EH (cell line): ENCODE results near the gene TNFSF15.

Experiments used
- DNase-seq: peaks from one replicate; pipeline ENCODE4 v3.0.0-alpha.2; 2015; ENCODE audit warnings: low read depth

TNFSF15 gene

DNA sequence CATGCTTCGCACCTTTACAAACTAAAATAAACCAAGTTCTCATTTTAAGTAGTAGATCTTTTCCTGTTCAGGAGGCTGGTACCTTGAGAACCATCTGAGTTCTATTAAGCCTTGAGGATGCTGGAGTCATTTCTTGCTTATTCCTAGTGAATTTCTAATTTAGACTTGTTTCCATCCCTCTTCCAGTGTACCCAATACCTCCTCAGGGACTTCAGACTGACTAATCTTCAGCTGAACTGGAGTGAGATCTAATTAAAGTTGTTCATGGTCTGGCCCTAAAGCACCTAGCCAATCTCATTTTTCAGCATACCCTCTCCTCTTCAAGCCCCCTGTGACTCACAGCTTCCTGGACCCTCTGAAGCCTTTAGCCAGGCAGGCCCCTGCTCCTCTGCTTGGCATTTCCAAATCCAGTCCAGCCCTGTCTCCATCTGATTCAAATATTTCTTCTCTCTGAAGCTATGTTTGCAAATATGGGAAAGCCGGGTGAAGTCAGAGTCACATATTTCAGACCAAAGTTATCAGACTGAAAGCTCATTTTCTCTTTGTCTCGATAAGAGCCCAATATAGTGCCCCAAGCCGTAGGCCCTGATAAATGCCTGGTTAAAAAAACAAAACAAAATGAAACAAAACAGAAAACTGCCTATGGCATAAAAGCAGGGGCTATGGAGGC lies 19.4 kb upstream of the TNFSF15 start:
- DNase-seq, result no peak

GRCh38 chr9:114824110-114824509 lies 18.3 kb upstream of the TNFSF15 start:
- DNase-seq, result peak; percentile 75

- DNase-seq, result no peak
These were observed 17.6 kb upstream of the TNFSF15 start for GRCh38 chr9:114823441-114823840.

- DNase-seq, result no peak
These were observed 16.9 kb upstream of the TNFSF15 start for GRCh38 chr9:114822708-114823107.

- no peak for DNase-seq
These were observed 15.1 kb upstream of the TNFSF15 start for GRCh38 chr9:114820776-114821501.

- DNase-seq, result no peak
These were observed 12.3 kb upstream of the TNFSF15 start for GRCh38 chr9:114818178-114818577.

GRCh38 chr9:114813717-114814418 lies 8.0 kb upstream of the TNFSF15 start:
- DNase-seq, result no peak

GRCh38 chr9:114811966-114812636 lies 6.3 kb upstream of the TNFSF15 start:
- DNase-seq, result no peak

DNA sequence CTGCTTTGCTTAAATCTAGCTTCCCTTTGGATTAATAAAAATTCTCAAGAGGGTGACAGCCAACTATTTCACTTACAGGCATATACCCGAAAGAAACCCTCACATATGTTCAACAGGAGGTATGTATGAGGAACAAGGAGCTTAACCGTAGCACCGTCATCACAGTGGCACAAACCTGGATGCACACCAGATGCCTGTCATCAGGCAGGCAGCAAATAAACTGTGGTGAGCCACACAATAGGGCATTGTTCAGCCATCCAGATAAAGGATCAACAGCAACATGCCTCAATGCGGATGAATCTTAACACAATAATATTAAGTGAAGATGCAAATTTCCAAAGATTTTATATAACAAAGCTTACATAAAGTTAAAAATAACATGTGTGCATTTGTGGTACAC lies 5.5 kb upstream of the TNFSF15 start:
- no peak for DNase-seq

DNA sequence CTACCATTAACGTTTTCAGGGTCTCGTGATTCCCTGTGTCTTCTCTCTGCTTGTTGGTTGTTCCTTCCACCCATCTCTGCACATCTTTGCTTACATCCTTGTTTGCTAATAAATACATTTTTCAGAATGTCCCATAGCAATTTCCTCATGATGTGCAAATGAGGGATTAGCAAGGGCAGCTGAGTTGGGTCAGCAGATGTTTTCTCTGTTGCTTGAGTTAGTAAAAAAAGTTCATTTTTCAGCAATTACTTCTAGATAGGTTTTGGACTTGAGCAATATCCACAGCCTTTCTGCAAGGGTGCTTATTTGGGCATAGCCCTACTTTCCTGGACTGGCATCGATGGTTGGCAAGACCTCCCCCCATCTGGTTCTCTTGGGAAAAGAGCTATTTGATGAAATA lies 4.8 kb upstream of the TNFSF15 start:
- DNase-seq, result no peak

DNA sequence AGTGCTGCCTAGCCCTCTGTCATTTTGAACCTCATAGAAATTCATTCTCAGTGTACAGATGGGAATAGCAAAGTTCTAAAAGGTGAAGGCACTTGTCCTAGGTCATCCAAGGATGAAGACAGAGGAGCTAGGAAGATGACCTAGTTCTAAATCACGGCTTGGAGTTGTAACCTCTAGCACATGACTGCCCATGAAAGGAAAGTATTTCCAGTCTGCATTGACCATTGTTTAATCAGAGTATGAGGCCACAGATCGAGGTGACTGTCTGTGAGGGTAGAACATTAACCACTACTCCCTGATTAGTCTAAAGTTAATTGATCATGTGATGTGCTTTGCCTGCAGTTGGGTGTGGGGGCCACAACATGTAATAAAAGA lies 674 bp upstream of the TNFSF15 start:
- DNase-seq, result no peak

GRCh38 chr9:114804505-114804904 lies 1.3 kb downstream of the TNFSF15 start:
- peak; percentile 96 for DNase-seq

GRCh38 chr9:114803479-114804265 lies 2.2 kb downstream of the TNFSF15 start:
- peak; percentile 53 for DNase-seq

DNA sequence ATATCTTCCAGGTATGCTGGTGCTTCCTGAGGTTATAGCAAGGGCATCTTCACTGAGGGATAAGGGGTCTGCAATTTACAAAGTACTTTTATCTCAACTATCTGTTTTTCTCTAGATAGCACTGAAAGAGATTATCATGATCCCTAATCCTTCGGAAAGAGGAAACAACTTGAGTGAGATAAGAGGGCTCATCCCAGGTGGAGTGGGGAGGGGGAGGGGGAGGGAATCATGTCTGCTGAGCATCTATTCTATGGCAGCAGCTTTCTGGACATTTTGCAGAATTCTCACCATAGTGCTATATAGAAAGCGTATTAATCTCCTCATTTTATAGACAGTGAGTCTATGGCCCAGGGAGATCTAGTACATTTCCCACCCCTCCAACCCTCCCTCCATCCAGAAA lies 5.9 kb downstream of the TNFSF15 start:
- DNase-seq, result no peak

- peak; percentile 14 for DNase-seq
These were observed 6.4 kb downstream of the TNFSF15 start for GRCh38 chr9:114799441-114799840.

GRCh38 chr9:114798780-114799427 lies 6.9 kb downstream of the TNFSF15 start:
- no peak for DNase-seq

GRCh38 chr9:114798101-114798500 lies 7.7 kb downstream of the TNFSF15 start:
- DNase-seq, result no peak

- DNase-seq, result no peak
These were observed 13.4 kb downstream of the TNFSF15 start for GRCh38 chr9:114792396-114792795.

- DNase-seq, result no peak
These were observed 14.1 kb downstream of the TNFSF15 start for GRCh38 chr9:114791736-114792135.

DNA sequence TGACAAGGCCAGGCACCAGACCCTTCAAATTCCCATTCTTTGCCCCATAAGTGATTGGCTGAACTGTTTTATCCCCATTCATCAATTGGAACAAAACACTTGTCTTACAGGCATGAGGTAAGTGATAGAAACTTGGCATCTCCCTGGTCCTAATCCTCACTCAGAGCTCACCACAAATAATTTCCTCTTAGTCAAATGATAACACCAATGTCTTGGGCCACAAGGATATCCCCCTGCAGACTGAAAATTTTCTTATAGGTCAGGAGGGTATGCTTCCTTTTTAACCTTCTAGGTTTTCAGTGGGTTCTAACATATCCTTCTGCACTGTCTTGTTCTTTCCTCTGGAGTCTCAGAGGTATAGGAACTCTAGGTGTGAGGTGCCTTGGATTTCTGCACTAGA lies 14.5 kb downstream of the TNFSF15 start:
- DNase-seq, result no peak

GRCh38 chr9:114790521-114790920 lies 15.3 kb downstream of the TNFSF15 start:
- DNase-seq, result peak; percentile 33
